ENCODE results near the gene ACTR1A.
A peak's percentile ranks its signal among the peaks of the same experiment; 100 is the strongest.

Gene ACTR1A

GRCh38 chr10:102504179-102504975, 1.9 kb upstream of the ACTR1A start:
- Histone ChIP-seq H2AFZ (ENCODE audit: low read depth, low read length, severe bottlenecking) (peak overlapping the region; percentile 80), H3K79me2 (ENCODE audit: insufficient read depth, low read length) (peaks cover 22% of the 10 kb centered on the region)

GRCh38 chr10:102503264-102504178, 1.0 kb upstream of the ACTR1A start, which contains the start of gene SUFU:
TSS of gene SUFU (plus strand) at chr10:102503972. CDS start at chr10:102504153, 181 bp downstream.
- no peaks in the 10 kb centered on the region for H3K9me2 ChIP-seq (replicated peaks; ENCODE audit: insufficient read depth, low read length)
- H3K4me3 ChIP-seq (ENCODE audit: insufficient read depth, low read length, poor library complexity, severe bottlenecking), result peak within 1 kb of the TSS; percentile 82
- TF ChIP-seq EZH2phosphoT487 (conservative IDR thresholded peaks at IDR 0.05; ENCODE audit: low read length) (no peak), CTCF (IDR thresholded peaks at IDR 0.05; ENCODE audit: insufficient read depth, low read length, poor library complexity, severe bottlenecking) (peak; percentile 69)
- peak within 1 kb of the TSS; percentile 82 for H2AFZ ChIP-seq (ENCODE audit: low read depth, low read length, severe bottlenecking)
- H3K36me3 ChIP-seq (ENCODE audit: low read length), result no peaks in the 10 kb centered on the region
- H3K27me3 ChIP-seq (ENCODE audit: low read length), result no peaks in the 10 kb centered on the region
- peaks cover 8% of the 10 kb centered on the region; the same call in 1 of the 2 replicates for H4K20me1 ChIP-seq (ENCODE audit: low read depth, low read length)
- peaks cover 7% of the 10 kb centered on the region for H3F3A ChIP-seq (ENCODE audit: insufficient read depth)
- no peaks in the 10 kb centered on the region for H3K9me3 ChIP-seq (ENCODE audit: insufficient read depth, low read length)
- H3K27ac ChIP-seq (ENCODE audit: low read depth, low read length), result peak within 1 kb of the TSS; percentile 61
- H3K79me2 ChIP-seq (ENCODE audit: insufficient read depth, low read length), result peaks cover 31% of the 10 kb centered on the region
- peak within 1 kb of the TSS; percentile 93 for H3K4me2 ChIP-seq (ENCODE audit: low read depth, low read length, poor library complexity, severe bottlenecking)
- H3K9ac ChIP-seq (ENCODE audit: low read length), result peak within 1 kb of the TSS; percentile 78

More at GRCh38 chr10:102504179-102504975, 1.9 kb upstream of the ACTR1A start:
- Histone ChIP-seq H3F3A (ENCODE audit: insufficient read depth) (peaks cover 7% of the 10 kb centered on the region), H3K4me2 (ENCODE audit: low read depth, low read length, poor library complexity, severe bottlenecking) (peak overlapping the region; percentile 93), H3K4me3 (ENCODE audit: insufficient read depth, low read length, poor library complexity, severe bottlenecking) (peak overlapping the region; percentile 79), H3K9me2 (replicated peaks; ENCODE audit: insufficient read depth, low read length) (no peaks in the 10 kb centered on the region), H3K27ac (ENCODE audit: low read depth, low read length) (no peak overlapping the region), H3K27me3 (ENCODE audit: low read length) (no peaks in the 10 kb centered on the region), H4K20me1 (ENCODE audit: low read depth, low read length) (peaks cover 2% of the 10 kb centered on the region; the same call in 1 of the 2 replicates), H3K9me3 (ENCODE audit: insufficient read depth, low read length) (no peaks in the 10 kb centered on the region), H3K36me3 (ENCODE audit: low read length) (no peaks in the 10 kb centered on the region), H3K9ac (ENCODE audit: low read length) (peak overlapping the region; percentile 78)
- TF ChIP-seq CTCF (IDR thresholded peaks at IDR 0.05; ENCODE audit: insufficient read depth, low read length, poor library complexity, severe bottlenecking) (no peak), EZH2phosphoT487 (conservative IDR thresholded peaks at IDR 0.05; ENCODE audit: low read length) (no peak)

GRCh38 chr10:102502029-102502336, 529 bp downstream of the ACTR1A start:
- no peaks in the 10 kb centered on the region for H3K36me3 ChIP-seq (ENCODE audit: low read length)
- no peaks in the 10 kb centered on the region for H3K9me2 ChIP-seq (replicated peaks; ENCODE audit: insufficient read depth, low read length)
- H3F3A ChIP-seq (ENCODE audit: insufficient read depth), result peaks cover 7% of the 10 kb centered on the region
- peak overlapping the region; percentile 92 for H3K4me2 ChIP-seq (ENCODE audit: low read depth, low read length, poor library complexity, severe bottlenecking)
- peak overlapping the region; percentile 61 for H3K27ac ChIP-seq (ENCODE audit: low read depth, low read length)
- peak overlapping the region; percentile 76 for H3K9ac ChIP-seq (ENCODE audit: low read length)
- H4K20me1 ChIP-seq (ENCODE audit: low read depth, low read length), result peaks cover 8% of the 10 kb centered on the region; the same call in 1 of the 2 replicates
- no peak for TF ChIP-seq CTCF (IDR thresholded peaks at IDR 0.05; ENCODE audit: insufficient read depth, low read length, poor library complexity, severe bottlenecking)
- TF ChIP-seq EZH2phosphoT487 (conservative IDR thresholded peaks at IDR 0.05; ENCODE audit: low read length), result no peak
- H2AFZ ChIP-seq (ENCODE audit: low read depth, low read length, severe bottlenecking), result peak overlapping the region; percentile 82
- H3K4me3 ChIP-seq (ENCODE audit: insufficient read depth, low read length, poor library complexity, severe bottlenecking), result peak overlapping the region; percentile 82
- H3K9me3 ChIP-seq (ENCODE audit: insufficient read depth, low read length), result no peaks in the 10 kb centered on the region
- no peaks in the 10 kb centered on the region for H3K27me3 ChIP-seq (ENCODE audit: low read length)
- peaks cover 45% of the 10 kb centered on the region for H3K79me2 ChIP-seq (ENCODE audit: insufficient read depth, low read length)
